NCI-H1694 treated with DMSO at 0.1 percent for 48 hours (cell line): ENCODE data around the gene ZNF629.
"Not testable (repeated sequence)": the region's sequence is repeated elsewhere in the genome, so short reads cannot be mapped to it uniquely, and the experiment has no call there.

ENCODE experiments used
- DNase-seq: peaks from one replicate; lab custom pipeline; 2025; lab: John Stamatoyannopoulos, UW

Gene ZNF629

DNA sequence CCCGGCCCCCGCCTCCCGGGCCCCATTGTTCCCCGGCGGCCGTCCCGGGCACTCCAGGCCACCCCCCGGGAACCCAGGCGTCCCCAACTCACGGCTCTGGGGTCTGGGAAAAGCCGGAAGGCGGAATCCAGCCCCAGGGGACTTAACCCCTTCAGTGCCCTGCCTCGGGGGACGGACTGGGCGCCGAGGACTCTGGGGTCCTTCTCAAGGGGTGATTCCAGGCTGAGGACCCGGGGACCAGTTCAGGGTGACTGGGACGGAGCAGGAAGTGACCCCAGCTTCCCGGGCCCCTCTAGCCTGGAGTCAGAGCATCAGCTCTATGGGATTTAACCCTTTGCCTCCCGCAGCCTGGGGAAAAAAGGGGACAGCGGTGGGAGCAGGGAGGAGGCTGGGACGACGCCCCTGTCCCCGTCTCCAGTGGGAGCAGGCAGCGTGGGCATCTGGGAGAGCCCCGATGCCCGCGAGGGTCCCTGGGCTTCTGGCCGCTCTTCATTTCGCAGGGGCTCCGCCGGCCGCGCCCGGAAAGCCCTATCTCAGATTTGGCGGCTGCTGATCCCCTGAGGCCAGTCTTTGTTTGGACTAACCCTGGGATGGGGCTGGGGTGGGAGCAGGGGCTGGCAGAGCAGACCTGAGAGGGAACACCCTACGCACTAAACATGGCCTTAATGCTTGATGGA lies at the start of gene ZNF629:
ZNF629 (minus strand) TSS at position 270 of the 677 bp plus-strand sequence. CDS start 2,723 bp downstream, outside the sequence.
- DNase-seq: peak; percentile 15

DNA sequence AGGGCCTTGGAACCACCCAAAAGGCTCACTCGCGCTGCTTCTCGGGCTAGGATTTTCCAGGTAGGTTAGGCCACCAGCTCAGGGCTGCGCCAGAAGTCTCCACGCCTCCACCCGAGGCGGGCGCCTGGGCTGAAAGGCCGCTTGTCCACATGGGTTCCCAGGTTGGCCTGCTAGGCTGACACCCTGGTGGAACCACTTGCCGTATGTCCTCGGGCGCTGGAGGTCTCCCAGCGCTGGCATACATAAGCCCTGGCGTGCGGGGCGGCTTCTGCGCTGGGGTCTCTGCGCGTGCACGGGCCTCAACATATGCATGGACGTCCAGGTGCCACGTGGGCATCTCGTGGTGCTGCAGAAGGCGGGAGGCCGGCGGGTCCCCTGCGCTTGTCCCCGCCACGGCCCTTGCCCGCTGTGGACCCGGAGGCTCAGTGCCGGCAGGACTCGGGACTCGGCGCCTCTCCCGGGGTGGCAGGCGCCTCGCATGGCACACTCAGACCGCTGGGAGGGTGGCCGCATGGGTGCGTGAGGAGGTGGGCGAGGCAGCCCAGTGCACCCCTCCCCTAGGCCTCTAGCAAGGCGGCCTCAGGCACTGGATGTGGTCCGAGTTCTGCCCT lies 47.2 kb upstream of the ZNF629 start:
- no peak for DNase-seq

DNA sequence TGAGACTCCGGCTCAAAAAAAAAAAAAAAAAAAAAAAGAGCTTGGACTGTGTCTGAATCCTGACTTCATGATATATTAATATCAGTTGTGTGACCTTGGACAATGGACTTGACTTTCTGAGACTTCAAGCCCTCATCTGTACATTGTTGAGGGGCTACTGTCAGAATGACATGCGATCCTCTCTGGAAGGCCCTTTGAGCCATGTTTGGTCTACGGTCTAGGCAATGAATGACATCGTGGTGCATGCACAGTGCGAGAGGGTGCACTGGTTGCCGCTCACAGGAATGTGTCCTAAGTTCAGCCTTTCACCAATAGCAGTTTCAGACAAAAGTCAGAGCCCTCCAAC lies 43.0 kb upstream of the ZNF629 start:
- no peak for DNase-seq

DNA sequence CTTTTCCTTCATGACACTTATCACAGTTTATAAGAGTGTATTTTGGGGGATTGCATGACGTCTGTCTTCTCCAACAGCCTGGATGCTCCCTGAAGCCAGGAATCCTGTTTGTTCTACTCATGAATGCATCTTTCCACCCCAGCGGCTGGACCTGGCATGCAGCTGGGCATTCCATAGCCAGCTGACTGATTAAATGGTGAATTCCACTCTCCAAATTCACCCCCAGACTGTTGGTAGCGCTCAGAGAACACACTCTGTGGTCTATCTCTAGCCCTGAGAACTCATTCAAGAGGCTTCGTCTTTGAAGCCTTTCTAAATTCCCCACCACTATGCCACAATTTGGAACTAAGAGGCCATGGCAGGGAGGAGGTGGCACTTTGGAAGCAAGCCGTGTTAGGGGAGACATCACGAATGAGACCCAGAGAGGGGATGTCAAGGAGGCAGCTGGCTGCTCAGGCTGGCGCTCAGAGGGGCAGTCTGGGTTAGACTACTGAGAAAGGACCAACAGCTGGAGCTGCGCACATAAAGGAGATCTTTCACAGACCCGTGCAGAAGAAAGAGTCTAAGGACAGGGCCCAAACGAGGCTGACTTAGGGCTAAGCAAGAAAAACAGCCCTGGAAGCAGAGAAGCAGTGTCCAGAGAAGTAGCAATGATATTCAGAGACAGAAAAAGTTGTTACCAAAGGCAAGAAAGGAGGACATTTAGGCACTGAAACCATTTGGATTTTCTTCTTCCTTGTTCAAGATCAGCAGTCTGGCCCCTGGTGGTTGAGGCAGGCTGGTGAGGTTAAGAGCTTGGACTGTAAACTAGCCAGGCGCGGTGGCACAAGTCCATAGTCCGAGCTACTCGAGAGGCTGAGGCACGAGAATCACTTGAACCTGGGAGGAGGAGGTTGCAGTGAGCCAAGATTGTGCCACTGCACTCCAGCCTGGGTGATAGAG lies 42.4 kb upstream of the ZNF629 start:
- DNase-seq: no peak

DNA sequence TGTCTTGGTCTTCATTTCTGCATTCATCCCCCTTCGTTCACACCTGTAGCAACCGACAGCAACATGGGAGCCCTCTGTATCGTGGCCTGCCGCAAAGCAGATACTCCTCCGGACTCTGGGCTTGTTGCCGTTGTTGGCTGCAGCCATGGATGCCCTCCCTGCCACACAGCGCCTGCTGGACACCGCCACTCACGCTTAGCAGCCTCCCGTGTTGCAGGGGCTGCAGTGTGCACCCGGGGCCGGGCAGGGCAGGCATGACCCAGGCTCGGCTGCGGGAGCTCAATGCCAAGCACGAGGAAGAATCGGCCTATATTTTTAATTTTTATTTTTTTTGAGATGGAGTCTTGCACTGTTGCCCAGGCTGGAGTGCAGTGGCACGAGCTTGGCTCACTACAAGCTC lies 34.9 kb upstream of the ZNF629 start:
- no peak for DNase-seq

DNA sequence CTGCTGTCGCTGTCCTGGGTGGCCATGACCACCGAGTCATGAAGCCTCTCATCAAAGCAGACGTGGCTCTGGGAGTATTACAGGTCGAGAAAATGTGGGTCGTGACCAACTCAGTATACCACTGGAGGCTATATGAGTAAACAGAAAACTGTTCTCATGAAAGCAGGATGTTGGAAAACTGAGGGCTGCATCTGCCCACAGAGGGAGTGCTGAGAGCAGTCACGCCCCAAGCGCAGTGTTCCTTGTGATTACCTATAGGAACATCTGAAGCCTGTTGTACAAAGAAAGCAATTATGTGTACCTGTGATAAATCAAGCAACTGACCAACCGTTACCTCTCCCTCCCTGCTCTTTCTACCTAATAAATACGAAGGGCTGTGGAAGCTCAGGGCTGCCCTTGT lies 34.4 kb upstream of the ZNF629 start:
- not testable (repeated sequence) for DNase-seq

DNA sequence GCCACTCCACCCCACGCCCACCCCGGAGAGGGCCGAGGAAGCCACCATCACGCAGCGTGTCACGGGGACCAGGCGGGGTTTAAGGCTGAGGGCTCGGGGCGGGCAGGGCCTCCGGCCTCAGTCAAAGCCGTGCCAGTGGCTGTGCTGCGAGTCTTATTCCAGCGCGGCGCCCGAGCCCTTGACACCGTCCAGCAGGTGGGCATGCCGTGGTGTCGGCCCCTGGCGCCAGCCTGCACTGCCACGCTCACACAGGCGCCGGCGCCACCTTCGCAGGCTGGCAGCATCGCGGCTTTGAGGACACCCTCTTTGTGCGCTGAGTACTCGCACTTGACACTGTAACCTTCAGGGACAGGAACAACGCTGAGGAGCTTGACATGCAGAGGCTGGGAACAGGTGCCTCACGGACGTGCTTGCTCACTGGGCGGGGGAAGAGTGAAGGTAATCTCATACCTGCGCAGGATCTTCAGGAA lies 34.0 kb upstream of the ZNF629 start:
- no peak for DNase-seq

DNA sequence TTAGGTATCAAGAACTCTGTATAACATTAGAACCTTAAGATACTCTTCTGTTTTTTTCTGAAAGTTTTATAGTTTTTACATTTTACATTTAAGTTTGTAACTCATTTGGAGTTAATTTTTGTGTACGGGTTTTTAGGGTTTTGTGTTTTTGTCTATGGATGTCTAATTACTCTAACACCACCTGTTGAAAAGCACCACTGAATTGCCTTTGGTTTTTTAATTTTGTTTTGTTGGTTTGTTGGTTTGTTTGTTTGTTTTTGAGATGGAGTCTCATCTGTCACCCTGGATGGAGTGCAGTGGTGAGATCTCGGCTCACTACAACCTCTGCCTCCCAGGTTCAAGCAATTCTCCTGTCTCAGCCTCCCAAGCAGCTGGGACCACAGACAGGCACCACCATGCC lies 29.8 kb upstream of the ZNF629 start:
- no peak for DNase-seq

DNA sequence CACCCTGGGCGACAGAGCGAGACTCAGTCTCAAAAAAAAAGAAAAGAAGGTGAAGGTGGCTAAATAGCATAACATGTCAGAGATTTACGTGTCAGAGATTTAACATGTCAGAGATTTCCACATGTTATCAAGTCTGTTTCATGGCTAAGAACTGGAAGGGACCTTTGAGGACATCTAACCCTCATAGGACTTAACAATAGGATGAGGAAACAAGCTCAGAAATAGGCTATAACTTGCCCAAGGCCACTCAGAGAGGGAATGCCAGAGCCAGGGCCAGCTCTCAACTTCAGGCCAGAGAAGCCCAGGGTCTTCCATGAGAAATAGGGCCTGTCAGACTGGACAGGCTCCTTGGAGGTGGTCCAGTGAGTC lies 26.8 kb upstream of the ZNF629 start:
- no peak for DNase-seq

DNA sequence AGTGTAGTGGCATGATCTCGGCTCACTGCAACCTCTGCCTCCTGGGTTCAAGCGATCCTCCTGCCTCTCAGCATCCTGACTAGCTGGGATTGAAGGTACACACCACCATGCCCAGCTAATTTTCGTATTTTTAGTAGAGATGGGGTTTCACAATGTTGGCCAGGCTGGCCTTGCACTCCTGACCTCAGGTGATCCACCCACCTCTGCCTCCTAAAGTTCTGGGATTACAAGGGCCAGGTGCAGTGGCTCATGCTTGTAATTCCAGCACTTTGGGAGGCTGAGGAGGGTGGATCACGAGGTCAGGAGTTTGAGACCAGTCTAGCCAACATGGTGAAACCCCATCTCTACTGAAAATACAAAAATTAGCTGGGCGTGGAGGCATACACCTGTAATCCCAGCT lies 22.7 kb upstream of the ZNF629 start:
- not testable (repeated sequence) for DNase-seq

DNA sequence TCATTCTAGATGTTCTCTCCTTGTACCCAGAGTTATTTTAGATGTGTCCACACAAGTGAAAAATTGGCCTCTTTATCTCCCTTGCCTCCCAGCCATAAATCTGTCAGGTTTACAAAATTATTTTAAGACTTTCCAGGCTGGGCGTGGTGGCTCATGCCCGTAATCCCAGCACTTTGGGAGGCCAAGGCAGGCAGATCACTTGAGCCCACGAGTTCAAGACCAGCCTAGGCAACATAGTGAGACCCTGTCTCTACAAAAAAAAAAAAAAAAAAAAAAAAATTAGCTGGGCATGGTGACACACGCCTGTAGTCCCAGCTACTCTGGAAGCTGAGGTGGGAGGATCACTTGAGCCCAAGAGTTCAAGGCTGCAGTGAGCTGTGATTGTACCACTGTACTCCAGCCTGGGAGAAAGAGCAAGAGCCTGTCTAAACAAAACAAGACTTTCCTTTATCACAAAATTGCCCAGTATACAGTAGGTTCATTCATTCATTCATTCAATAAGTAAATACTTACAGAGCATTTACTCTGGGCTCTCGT lies 22.0 kb upstream of the ZNF629 start:
- DNase-seq: not testable (repeated sequence)

DNA sequence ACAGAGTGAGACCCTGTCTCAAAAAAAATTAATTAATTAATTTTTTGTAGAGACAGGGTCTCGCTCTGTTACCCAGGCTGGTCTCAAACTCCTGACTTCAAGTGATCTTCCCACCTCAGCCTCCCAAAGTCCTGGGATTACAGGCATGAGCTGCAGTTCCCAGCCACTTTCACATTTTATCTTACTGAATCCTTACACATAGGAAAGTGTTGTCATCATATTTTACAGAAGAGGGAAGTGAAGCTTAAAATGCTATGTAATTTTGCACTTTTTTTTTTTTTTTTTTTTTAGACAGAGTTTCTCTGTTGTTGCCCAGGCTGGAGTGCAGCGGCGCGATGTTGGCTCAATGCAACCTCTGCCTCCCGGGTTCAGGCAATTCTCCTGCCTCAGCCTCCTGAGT lies 21.1 kb upstream of the ZNF629 start:
- no peak for DNase-seq

DNA sequence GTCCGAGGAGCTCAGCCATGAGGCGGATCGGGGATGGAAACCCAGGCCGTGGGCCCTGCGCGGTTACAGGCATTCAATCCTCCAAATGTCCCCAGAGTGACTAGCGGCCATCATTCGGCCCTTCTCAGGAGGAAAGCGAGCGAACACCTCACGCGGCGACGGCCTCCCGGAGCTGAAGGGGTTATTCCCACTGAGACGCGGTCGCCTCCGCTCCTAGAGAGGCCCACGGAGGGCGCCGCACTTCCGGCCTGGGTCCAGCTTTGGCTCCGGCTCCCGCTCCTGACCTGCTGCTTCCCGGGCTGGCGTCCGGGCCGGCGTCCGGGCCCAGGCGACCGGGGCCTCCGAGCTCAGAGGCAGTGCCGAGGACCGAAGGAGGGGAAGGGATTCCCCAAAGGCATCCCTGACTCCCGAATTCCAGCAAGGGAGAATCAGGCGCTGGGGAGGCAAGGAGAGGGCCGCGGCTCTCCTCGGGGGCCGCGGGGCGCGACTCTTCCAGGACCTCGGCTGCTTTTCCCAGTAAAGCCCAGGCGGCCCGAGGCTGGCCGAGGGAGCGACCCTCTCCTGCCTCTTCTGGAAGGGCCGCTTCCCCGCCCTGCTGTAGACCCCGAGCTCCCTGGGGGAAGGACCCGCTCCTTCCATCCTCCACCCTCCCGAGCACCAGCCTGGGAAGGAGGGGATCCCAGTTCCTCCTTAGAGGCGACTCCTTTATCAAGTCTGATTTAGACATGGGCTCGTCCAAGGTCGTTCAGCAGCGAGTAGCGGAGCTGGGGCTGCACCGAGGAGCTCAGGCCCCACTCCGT lies 18.6 kb upstream of the ZNF629 start:
- DNase-seq: peak; percentile 13

DNA sequence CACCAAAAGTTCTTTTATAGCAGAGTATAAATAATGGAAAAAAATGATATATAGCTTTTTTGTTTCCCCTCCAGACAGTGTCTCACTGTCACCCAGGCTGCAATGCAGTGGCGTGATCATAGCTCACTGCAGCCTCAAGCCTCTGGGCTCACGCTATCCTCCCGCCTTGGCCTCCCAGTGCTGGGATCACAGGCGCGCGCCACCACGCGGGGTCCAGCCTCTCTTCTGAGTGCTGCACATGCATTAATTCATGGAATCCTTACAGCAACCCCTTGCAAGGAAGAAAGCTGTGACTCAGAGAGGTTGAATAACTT lies 18.0 kb upstream of the ZNF629 start:
- no peak for DNase-seq

DNA sequence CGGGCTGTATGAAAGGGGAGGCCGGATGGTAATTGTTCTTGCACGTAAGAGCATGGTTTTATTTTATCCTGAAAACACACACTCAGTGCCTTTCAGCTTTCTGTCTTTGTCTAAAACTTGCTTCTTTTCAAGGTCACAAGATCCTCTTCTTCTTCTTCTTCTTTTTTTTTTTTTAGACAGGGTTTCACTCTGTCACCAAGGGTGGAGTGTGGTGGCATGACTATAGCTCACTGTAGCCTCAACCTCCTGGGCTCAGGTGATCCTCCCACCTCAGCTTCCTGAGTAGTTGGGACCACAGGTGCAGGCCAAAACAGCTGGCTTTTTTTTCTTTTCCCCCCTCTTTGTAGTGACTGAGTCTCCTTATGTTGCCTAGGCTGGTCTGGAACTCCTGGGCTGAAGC lies 15.9 kb upstream of the ZNF629 start:
- DNase-seq: no peak

DNA sequence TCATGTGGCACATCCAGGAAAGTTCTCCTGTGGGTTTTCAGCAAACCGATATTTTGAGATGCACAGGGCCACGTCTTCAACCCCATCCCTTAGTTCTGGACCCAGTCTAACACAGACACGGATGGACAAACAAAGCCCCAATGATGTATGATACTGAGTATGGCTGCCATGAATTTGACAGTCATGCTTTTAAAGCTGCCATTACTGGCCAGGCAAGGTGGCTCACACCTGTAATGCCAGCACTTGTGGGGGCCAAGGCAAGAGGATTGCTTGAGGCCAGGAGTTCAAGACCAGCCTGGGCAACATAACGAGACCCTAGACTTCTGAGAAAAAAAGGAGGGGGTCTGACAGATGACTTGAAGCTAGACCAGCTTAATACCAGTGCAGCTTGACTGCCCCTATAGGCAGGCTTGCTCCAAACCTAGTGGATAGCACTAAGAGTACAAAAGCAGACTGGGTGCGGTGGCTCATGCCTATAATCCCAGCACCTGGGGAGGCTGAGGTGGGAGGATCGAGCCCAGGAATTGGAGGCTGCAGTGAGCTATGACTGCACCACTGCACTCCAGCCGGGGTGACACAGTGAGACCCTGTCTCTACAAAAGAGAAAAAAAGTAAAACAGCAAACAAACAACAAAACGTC lies 10.8 kb upstream of the ZNF629 start:
- DNase-seq: no peak

DNA sequence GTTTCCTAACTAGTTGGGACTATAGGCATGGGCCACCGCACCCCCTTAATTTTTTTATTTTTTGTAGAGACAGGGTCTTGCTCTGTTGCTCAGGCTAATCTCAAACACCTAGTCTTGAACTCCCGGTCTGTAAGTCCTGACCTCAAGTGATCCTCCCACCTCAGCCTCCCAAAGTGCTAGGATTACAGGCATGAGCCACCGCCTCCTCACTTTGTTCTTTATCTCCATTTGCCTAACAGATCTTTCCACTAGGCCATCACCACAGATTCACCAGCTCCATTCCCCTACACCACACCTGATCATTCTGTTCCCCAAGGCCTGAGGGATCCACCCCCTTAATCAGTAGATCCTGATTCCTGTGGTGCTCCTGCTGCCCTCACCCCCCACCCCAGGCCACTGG lies 7.6 kb upstream of the ZNF629 start:
- DNase-seq: no peak

DNA sequence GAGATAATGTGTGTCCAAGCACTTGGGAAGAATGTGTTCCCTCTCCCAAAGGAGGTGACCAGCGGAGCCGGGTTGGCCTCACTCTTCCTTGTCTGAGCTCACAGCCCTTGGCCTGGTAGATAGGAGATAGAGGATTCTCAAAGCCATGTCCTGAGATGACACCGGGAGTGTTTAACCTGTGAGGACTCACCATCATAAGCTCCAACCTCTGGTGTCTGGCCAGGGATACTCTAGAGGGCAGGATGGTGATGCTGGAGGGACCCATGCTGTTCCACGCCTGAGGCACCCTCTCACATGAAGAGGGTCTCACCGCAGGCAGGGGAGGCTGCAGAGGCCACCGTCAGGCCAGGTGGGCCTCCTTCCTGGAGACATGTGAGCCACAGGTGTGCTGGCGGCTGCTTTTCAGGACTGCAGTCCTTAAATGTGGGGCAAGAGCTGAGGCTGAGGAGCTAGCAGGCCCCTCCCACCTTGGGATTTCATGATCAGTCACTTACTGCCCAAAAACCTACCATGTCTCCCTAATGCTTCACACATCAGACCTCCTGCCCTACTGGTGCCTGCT lies 6.6 kb upstream of the ZNF629 start:
- DNase-seq: no peak

DNA sequence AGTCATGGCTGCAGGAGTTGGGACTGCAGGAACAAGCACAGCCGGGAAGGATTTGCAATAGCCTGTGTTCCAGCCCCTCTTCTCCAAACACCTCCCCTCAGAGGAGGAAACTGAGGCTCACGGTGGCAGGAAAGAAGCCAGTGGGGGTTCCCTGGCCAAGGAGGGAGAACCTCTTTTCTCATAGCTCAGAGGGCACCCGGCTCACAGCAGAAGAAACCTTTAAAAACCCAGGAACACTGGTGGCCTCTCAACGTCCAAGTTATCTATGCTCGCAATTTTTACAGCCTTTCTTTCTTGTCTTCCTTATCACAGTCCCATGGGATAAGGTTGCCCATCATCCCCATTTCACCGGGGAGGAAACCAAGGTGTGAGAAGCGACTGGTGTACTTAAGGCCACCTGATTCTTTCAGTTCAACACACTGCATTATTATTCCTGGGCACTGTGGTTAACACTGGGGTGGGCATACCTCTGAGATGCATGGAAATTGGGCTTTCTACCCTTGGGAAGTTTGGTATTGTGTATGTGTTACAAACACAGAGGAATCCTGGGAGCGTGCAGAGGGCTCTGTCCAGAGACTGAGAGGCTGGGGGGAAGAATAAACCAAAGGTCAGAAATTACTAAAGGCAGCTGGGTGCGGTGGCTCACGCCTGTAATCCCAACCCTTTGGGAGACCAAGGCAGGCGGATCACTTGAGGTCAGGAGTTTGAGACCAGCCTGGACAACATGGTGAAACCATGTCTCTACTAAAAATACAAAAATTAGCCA lies 791 bp upstream of the ZNF629 start:
- peak; percentile 10 for DNase-seq
